Measurements from ENCODE around the gene MAP3K1. TPM values are rescaled to one million over a fixed set of nuclear protein-coding genes. Genes with fewer than 3 reads are reported as not detected.

Gene MAP3K1
- total RNA-seq, 1 donor from 2014 or later = 33.1 TPM

DNA sequence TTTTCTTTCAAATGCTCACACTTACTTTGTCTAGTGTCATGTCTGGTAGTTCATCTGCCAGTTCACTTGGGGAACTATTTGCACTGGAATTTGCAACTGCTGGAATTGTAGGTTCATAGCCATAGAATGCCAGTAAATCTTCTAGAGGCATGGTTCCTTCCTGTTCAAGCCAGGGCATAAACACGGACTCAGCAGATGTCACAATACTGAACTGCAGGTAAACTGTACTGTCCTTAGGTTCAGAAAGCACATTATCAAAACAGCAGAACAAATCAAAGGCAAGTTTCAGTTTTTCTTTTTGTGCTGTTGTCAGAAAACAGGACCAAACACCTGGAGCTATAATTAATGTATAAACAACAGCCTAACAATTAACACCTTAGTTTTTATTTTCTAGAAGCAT is 123.5 kb downstream of the MAP3K1 start:
- Histone ChIP-seq H3K4me1 (peaks cover 9% of the 10 kb centered on the region), H3K27me3 (no peaks in the 10 kb centered on the region), H3K9me3 (no peaks in the 10 kb centered on the region), H3K36me3 (peaks cover 4 to 66% of the 10 kb centered on the region in 2 donors), H3K27ac (no peak overlapping the region), H3K4me3 (no peak overlapping the region)
- DNase-seq (ENCODE audit: extremely low spot score in 2 of 2) = no peak
- intact Hi-C loops (cut with DNase I) = no loop called here
- TF ChIP-seq POLR2A (IDR thresholded peaks at IDR 0.05) = no peak
- TF ChIP-seq POLR2AphosphoS5 (IDR thresholded peaks at IDR 0.05; ENCODE audit: insufficient read depth in 1 of 2, low read depth in 1 of 2) = no peak
- TF ChIP-seq, protein P1, sequence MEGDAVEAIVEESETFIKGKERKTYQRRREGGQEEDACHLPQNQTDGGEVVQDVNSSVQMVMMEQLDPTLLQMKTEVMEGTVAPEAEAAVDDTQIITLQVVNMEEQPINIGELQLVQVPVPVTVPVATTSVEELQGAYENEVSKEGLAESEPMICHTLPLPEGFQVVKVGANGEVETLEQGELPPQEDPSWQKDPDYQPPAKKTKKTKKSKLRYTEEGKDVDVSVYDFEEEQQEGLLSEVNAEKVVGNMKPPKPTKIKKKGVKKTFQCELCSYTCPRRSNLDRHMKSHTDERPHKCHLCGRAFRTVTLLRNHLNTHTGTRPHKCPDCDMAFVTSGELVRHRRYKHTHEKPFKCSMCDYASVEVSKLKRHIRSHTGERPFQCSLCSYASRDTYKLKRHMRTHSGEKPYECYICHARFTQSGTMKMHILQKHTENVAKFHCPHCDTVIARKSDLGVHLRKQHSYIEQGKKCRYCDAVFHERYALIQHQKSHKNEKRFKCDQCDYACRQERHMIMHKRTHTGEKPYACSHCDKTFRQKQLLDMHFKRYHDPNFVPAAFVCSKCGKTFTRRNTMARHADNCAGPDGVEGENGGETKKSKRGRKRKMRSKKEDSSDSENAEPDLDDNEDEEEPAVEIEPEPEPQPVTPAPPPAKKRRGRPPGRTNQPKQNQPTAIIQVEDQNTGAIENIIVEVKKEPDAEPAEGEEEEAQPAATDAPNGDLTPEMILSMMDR (IDR thresholded peaks at IDR 0.05) = no peak

DNA sequence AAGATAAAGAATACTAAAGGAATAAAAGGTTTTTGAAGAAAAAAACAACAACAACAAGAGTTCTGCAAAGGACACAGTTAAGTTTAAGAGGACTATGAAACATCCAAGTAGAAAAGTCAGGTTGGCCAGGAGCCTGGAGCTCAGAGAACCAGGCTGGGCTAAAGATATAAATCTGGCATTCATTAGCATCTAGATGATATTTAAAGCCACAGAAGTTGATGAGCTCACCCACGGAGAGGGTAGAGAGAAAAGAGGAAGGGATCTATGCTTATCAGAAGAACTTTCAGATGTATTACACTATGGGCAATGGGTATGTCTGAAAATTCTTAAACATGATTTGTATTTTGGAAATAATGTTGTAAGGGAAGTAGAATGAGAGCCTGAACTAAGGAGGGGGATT is 126.6 kb downstream of the MAP3K1 start:
- Histone ChIP-seq H3K27ac (no peak overlapping the region), H3K9me3 (no peaks in the 10 kb centered on the region), H3K4me3 (no peak overlapping the region), H3K27me3 (no peaks in the 10 kb centered on the region), H3K36me3 (peaks cover 4 to 70% of the 10 kb centered on the region in 2 donors), H3K4me1 (peaks cover 9% of the 10 kb centered on the region)
- TF ChIP-seq POLR2A (IDR thresholded peaks at IDR 0.05) = no peak
- TF ChIP-seq, protein P1 (IDR thresholded peaks at IDR 0.05) = no peak
- no peak for TF ChIP-seq POLR2AphosphoS5 (IDR thresholded peaks at IDR 0.05; ENCODE audit: insufficient read depth in 1 of 2, low read depth in 1 of 2)
- DNase-seq (ENCODE audit: extremely low spot score in 2 of 2) = no peak
- intact Hi-C loops (cut with DNase I) = no loop called here

Other genes with a start within 250 kb of the MAP3K1 start
- 2.7 TPM for gene SETD9, start 94.0 kb downstream of the MAP3K1 start, total RNA-seq
- gene MIER3, start 136.6 kb downstream of the MAP3K1 start, total RNA-seq = 16.0 TPM

Measured in vagina (tissue), 2 donors.